HEK293 (cell line): ENCODE measurements around the gene JPH4.

Experiments
- BCL11B ChIP-seq: fragments of 450-650 bp; formaldehyde crosslinking; IDR thresholded peaks from 2 replicates; pipeline ENCODE4 v1.5.1; 2016; ENCODE audit warnings: low read depth, missing biosample characterization, missing genetic modification characterization
- CTCF ChIP-seq: fragments of 450-650 bp; formaldehyde crosslinking; IDR thresholded peaks from 2 replicates; pipeline ENCODE4 v1.5.1; 2016; ENCODE audit warnings: missing biosample characterization, missing genetic modification characterization
- MEIS1 ChIP-seq: sonication (generic); formaldehyde crosslinking; IDR thresholded peaks from 2 replicates; pipeline ENCODE4 v1.8.1; 2022; ENCODE audit warnings: missing genetic modification reagents, mild to moderate bottlenecking, borderline replicate concordance
- SALL2 ChIP-seq: fragments of 450-650 bp; formaldehyde crosslinking; IDR thresholded peaks from 2 replicates; pipeline ENCODE4 v1.5.0; 2017; ENCODE audit warnings: missing biosample characterization, mild to moderate bottlenecking, missing genetic modification characterization, borderline replicate concordance
- SCRT1 ChIP-seq: fragments of 450-650 bp; formaldehyde crosslinking; IDR thresholded peaks from 2 replicates; pipeline ENCODE4 v1.5.1; 2016; ENCODE audit warnings: missing biosample characterization, missing genetic modification characterization, borderline replicate concordance
- ZBTB10 ChIP-seq: fragments of 450-650 bp; formaldehyde crosslinking; IDR thresholded peaks from 2 replicates; pipeline ENCODE4 v1.5.1; 2016; ENCODE audit warnings: missing biosample characterization, missing genetic modification characterization
- ZBTB11 ChIP-seq: fragments of 450-650 bp; formaldehyde crosslinking; conservative IDR thresholded peaks from 2 replicates; pipeline ENCODE4 v1.5.1; 2016; ENCODE audit warnings: low read depth, missing biosample characterization, missing genetic modification characterization
- ZBTB44 ChIP-seq: fragments of 450-650 bp; IDR thresholded peaks from 2 replicates; pipeline ENCODE4 v1.5.1; 2018; ENCODE audit warnings: missing biosample characterization, mild to moderate bottlenecking, missing genetic modification characterization
- ZNF16 ChIP-seq: fragments of 450-650 bp; formaldehyde crosslinking; IDR thresholded peaks from 2 replicates; pipeline ENCODE4 v1.5.1; 2016; ENCODE audit warnings: low read depth, missing biosample characterization, missing genetic modification characterization
- ZNF169 ChIP-seq: fragments of 450-650 bp; formaldehyde crosslinking; IDR thresholded peaks from 2 replicates; pipeline ENCODE4 v1.5.1; 2016; ENCODE audit warnings: missing biosample characterization, missing genetic modification characterization
- ZNF18 ChIP-seq: fragments of 450-650 bp; formaldehyde crosslinking; IDR thresholded peaks from 2 replicates; pipeline ENCODE4 v1.5.1; 2016; ENCODE audit warnings: missing biosample characterization, missing genetic modification characterization
- ZNF239 ChIP-seq: fragments of 450-650 bp; formaldehyde crosslinking; IDR thresholded peaks from 2 replicates; pipeline ENCODE4 v1.5.1; 2016; ENCODE audit warnings: missing biosample characterization, missing genetic modification characterization
- ZNF274 ChIP-seq, 2 experiments: fragments of 200-500 bp in 1 of 2; fragments of 450-650 bp in 1 of 2; sonication (Bioruptor generic) in 1 of 2; formaldehyde crosslinking in 1 of 2; IDR thresholded peaks; 2 replicates each; pipeline versions ENCODE4 v1.5.1 to v1.6.1; 2014 to 2016; ENCODE audit warnings: borderline replicate concordance in 1 of 2, inconsistent platforms in 1 of 2, low read length in 1 of 2, missing biosample characterization in 1 of 2, missing genetic modification characterization in 1 of 2
- ZNF398 ChIP-seq: fragments of 450-650 bp; formaldehyde crosslinking; IDR thresholded peaks from 2 replicates; pipeline ENCODE4 v1.5.1; 2017; ENCODE audit warnings: missing biosample characterization, missing genetic modification characterization
- ZNF513 ChIP-seq: fragments of 450-650 bp; IDR thresholded peaks from 2 replicates; pipeline ENCODE4 v1.5.1; 2018; ENCODE audit warnings: missing biosample characterization, missing genetic modification characterization
- ZNF521 ChIP-seq: fragments of 450-650 bp; formaldehyde crosslinking; IDR thresholded peaks from 2 replicates; pipeline ENCODE4 v1.5.1; 2017; ENCODE audit warnings: missing biosample characterization, mild to moderate bottlenecking, missing genetic modification characterization
- ZNF626 ChIP-seq: fragments of 450-650 bp; sonication (Bioruptor Pico); formaldehyde crosslinking; IDR thresholded peaks from 2 replicates; pipeline ENCODE4 v1.5.1; 2018; ENCODE audit warnings: missing biosample characterization, missing genetic modification characterization, inconsistent platforms
- ZNF664 ChIP-seq: fragments of 450-650 bp; formaldehyde crosslinking; IDR thresholded peaks from 2 replicates; pipeline ENCODE4 v1.5.1; 2016; ENCODE audit warnings: missing biosample characterization, missing genetic modification characterization
- ZNF677 ChIP-seq: fragments of 450-650 bp; IDR thresholded peaks from 2 replicates; pipeline ENCODE4 v1.5.0; 2018; ENCODE audit warnings: missing biosample characterization, mild to moderate bottlenecking, missing genetic modification characterization, moderate library complexity
- ZNF701 ChIP-seq: fragments of 450-650 bp; formaldehyde crosslinking; IDR thresholded peaks from 2 replicates; pipeline ENCODE4 v1.5.1; 2016; ENCODE audit warnings: missing biosample characterization, missing genetic modification characterization
- ZNF747 ChIP-seq: fragments of 450-650 bp; formaldehyde crosslinking; IDR thresholded peaks from 2 replicates; pipeline ENCODE4 v1.5.1; 2016; ENCODE audit warnings: missing biosample characterization, missing genetic modification characterization
- ZNF76 ChIP-seq: fragments of 450-650 bp; formaldehyde crosslinking; IDR thresholded peaks from 2 replicates; pipeline ENCODE4; 2016; ENCODE audit warnings: low read depth, missing biosample characterization, missing genetic modification characterization, borderline replicate concordance

The JPH4 gene

GRCh38 chr14:23567186-23568020 lies 11.2 kb downstream of the JPH4 start, which contains the start of gene AP1G2 (continued):
- peak; percentile 28; the same call in 1 of the 2 replicates for TF ChIP-seq CTCF (tag by site-specific recombination)
- no peak for TF ChIP-seq ZNF169 (tag by site-specific recombination)
- no peak for TF ChIP-seq ZNF521 (tag by site-specific recombination)
- peak; percentile 68 for TF ChIP-seq ZBTB11 (tag by site-specific recombination)
- no peak for TF ChIP-seq ZBTB44 (tag by site-specific recombination)
- no peak for TF ChIP-seq SALL2
- no peak for TF ChIP-seq ZNF677 (tag by site-specific recombination)
- peak; percentile 62; the same call in 1 of the 2 replicates for TF ChIP-seq ZNF76 (tag by site-specific recombination)
- peak; percentile 98 for TF ChIP-seq ZBTB10
- no peak for TF ChIP-seq ZNF239 (tag by site-specific recombination)
- TF ChIP-seq ZNF398 = peak; percentile 26; the same call in 1 of the 2 replicates
- TF ChIP-seq ZNF274 (IDR thresholded peaks at IDR 0.05; ENCODE audit: low read length) = no peak
- no peak for TF ChIP-seq ZNF274 (tag by site-specific recombination; IDR thresholded peaks at IDR 0.05; ENCODE audit: borderline replicate concordance)
- no peak for TF ChIP-seq SCRT1 (tag by site-specific recombination)
- no peak for TF ChIP-seq ZNF701
- no peak for TF ChIP-seq ZNF18 (tag by site-specific recombination)
- no peak for TF ChIP-seq MEIS1
- no peak for TF ChIP-seq ZNF16
- no peak for TF ChIP-seq ZNF747 (tag by site-specific recombination)
- TF ChIP-seq ZNF664 (tag by site-specific recombination) = no peak
- no peak for TF ChIP-seq ZNF513
- no peak for TF ChIP-seq ZNF626 (tag by site-specific recombination)
- TF ChIP-seq BCL11B = no peak
